VCaP (cell line): Measurements from ENCODE around the gene ERVMER34-1.

Source experiments
- H3K27ac ChIP-seq: fragments of 450-650 bp; 2 replicates; pipeline ENCODE4 v1.5.1; 2017
- CTCF ChIP-seq: fragments of 450-650 bp; conservative IDR thresholded peaks from 2 replicates; pipeline ENCODE4 v1.5.1; 2017; ENCODE audit warnings: mild to moderate bottlenecking, moderate library complexity

Gene ERVMER34-1

GRCh38 chr4:52712251-52713130, 38.7 kb downstream of the ERVMER34-1 start:
- no peak for TF ChIP-seq CTCF

GRCh38 chr4:52711834-52712250, 39.4 kb downstream of the ERVMER34-1 start:
- H3K27ac ChIP-seq = peak overlapping the region; percentile 92
- TF ChIP-seq CTCF = no peak

More at GRCh38 chr4:52712251-52713130, 38.7 kb downstream of the ERVMER34-1 start:
- H3K27ac ChIP-seq = peak overlapping the region; percentile 92

- TF ChIP-seq CTCF = no peak
- peak overlapping the region; percentile 92 for H3K27ac ChIP-seq
These were observed 40.0 kb downstream of the ERVMER34-1 start for GRCh38 chr4:52711272-52711671.

GRCh38 chr4:52709155-52709554, 42.1 kb downstream of the ERVMER34-1 start:
- no peak overlapping the region for H3K27ac ChIP-seq
- TF ChIP-seq CTCF = no peak

GRCh38 chr4:52704661-52705060, 46.6 kb downstream of the ERVMER34-1 start:
- TF ChIP-seq CTCF = no peak
- H3K27ac ChIP-seq = no peak overlapping the region

- no peak for TF ChIP-seq CTCF
- H3K27ac ChIP-seq = no peak overlapping the region
These were observed 47.1 kb downstream of the ERVMER34-1 start for GRCh38 chr4:52704133-52704532.

GRCh38 chr4:52701207-52701606, 50.0 kb downstream of the ERVMER34-1 start:
- TF ChIP-seq CTCF = no peak
- H3K27ac ChIP-seq = no peak overlapping the region
